Fibroblast of skin of back (primary cell): Measurements from ENCODE around the gene DTX1.
A peak's percentile ranks its signal among the peaks of the same experiment; 100 is the strongest.

Source experiments
- DNase-seq: peaks from one replicate; pipeline ENCODE4 v3.0.0-alpha.2; 2013

The DTX1 gene

GRCh38 chr12:113071135-113072112, 14.9 kb downstream of the DTX1 start:
- DNase-seq, result no peak

- DNase-seq, result peak; percentile 3
These were observed 15.6 kb downstream of the DTX1 start for GRCh38 chr12:113072136-113072535.

GRCh38 chr12:113073586-113073985, 17.1 kb downstream of the DTX1 start:
- DNase-seq, result no peak

- DNase-seq, result no peak
These were observed 18.7 kb downstream of the DTX1 start for GRCh38 chr12:113075137-113075683.

- no peak for DNase-seq
These were observed 20.7 kb downstream of the DTX1 start for GRCh38 chr12:113077057-113077858.

- no peak for DNase-seq
These were observed 21.3 kb downstream of the DTX1 start for GRCh38 chr12:113077859-113078255.

- no peak for DNase-seq
These were observed 25.3 kb downstream of the DTX1 start for GRCh38 chr12:113081873-113082272.

GRCh38 chr12:113082486-113083148, 26.1 kb downstream of the DTX1 start:
- DNase-seq, result no peak

GRCh38 chr12:113083863-113084435, 27.4 kb downstream of the DTX1 start:
- DNase-seq, result no peak

- no peak for DNase-seq
These were observed 30.0 kb downstream of the DTX1 start for GRCh38 chr12:113086249-113087164.

- DNase-seq, result no peak
These were observed 30.7 kb downstream of the DTX1 start for GRCh38 chr12:113087193-113087592.

- DNase-seq, result peak; percentile 12
These were observed 31.5 kb downstream of the DTX1 start for GRCh38 chr12:113088037-113088436.

GRCh38 chr12:113088971-113089756, 32.6 kb downstream of the DTX1 start:
- DNase-seq, result no peak

- DNase-seq, result no peak
These were observed 33.3 kb downstream of the DTX1 start for GRCh38 chr12:113089839-113090238.

- no peak for DNase-seq
These were observed 34.2 kb downstream of the DTX1 start for GRCh38 chr12:113090740-113091139.

- no peak for DNase-seq
These were observed 35.0 kb downstream of the DTX1 start for GRCh38 chr12:113091506-113091905.

- no peak for DNase-seq
These were observed 36.3 kb downstream of the DTX1 start for GRCh38 chr12:113092607-113093408.

- DNase-seq, result no peak
These were observed 37.0 kb downstream of the DTX1 start for GRCh38 chr12:113093409-113094101.

GRCh38 chr12:113094738-113095137, 38.2 kb downstream of the DTX1 start:
- DNase-seq, result no peak
